Activated T-helper 9 cell treated with anti-CD3 and anti-CD28 coated beads, Interleukin-2, amount 50 U/mL, for 16 hours (primary cell): ENCODE measurements around the gene RACGAP1.

ENCODE experiments used
- DNase-seq: peaks from one replicate; pipeline ENCODE4 v3.0.0-alpha.2; 2020; ENCODE audit warnings: low read depth

RACGAP1 gene

DNA sequence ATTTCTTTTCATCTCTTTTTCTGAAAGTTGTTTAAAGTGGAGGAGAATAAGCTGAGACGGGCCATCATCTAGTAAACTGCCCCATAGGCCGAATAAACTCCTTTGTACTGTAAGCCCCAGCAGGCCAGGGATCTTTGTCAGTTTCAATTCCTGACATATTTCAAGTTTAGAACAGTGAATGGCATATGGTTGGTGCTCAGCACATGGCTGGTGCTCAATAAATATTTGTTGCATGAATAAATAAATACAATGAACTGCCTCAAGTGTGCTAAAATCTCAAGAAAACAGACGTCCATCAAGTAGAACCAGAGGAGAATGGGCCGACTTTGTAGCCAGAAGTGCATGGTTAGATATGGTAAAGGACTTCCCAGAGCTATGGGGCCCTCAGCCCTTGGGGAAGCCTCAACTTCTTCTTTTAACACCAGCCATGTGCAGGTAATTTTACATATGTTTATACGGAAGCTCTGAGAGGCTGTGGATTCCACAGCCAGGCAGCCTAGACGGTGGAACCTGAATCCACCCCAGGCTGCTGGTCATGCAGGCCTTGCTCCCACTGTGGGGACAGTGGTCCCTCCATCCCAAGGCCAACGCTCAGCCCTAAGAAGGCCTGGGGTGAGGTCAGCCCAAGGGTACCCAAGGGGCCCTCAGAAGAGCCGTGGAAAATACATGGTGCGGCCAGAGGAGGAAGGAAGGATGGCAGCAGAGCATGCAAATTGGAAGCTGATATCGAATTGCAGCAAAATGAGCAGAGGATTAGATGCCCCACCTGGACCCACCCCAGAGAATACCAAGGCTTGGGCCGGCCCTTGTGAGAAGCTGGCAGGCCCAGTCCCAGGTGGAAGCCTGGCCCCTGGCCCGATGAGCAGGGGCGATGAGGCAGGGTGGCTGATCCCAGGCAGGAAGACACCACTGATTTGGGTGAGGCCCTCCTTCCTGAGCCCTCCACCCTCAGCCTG, 83.5 kb downstream of the RACGAP1 start:
- no peak for DNase-seq

DNA sequence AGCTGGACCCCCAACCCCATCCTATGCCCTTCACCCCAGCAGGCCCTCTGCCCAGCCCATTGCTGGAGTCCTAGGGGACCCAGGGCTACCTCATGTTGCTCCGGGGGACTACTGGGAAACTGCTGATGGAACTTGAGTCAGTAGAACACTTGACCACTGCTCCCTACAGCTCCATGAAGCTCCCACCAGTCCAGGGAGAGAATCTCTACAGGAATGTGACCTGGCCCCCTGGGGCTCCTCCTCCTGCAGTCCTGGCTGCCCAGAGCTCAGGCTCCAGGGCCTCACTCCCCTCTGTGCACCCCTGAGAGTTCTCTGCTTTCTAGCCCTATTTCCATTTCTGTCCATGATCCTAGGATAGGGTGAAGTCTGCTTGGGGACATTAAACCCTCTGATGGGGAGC, 85.6 kb downstream of the RACGAP1 start:
- no peak for DNase-seq

- no peak for DNase-seq
Measured at GRCh38 chr12:49939307-49939706, 86.0 kb downstream of the RACGAP1 start.
